Panc1 (cell line): ENCODE data around the gene GPRIN3. TPM values are rescaled to one million over a fixed set of nuclear protein-coding genes. Genes with fewer than 3 reads are reported as not detected.

Source experiments
- ATAC-seq: fragments of 200-7000 bp; cut with Tn5 transposase; 2 replicates; pipeline ENCODE4 v1.9.1; 2020; ENCODE audit warnings: mild to moderate bottlenecking, moderate library complexity
- BruUV-seq: library from RNA; stranded (reverse); fragments of 400-500 nt; replicated peaks from 2 replicates; lab custom pipeline; 2021; lab: Mats Ljungman, UMichigan
- CTCF ChIA-PET: fragments of 300-600 bp; sonication (Branson Sonifier 250); formaldehyde crosslinking; loops from one replicate; lab custom pipeline; 2022; ENCODE audit warnings: antibody characterized with exemption; lab: Charles Lee
- POLR2A ChIA-PET: fragments of 300-600 bp; sonication (Branson Sonifier 250); formaldehyde crosslinking; loops from one replicate; lab custom pipeline; 2022; ENCODE audit warnings: antibody characterized with exemption; lab: Charles Lee
- DNase-seq: peaks from one replicate; pipeline ENCODE4 v3.0.0-alpha.2; 2010; ENCODE audit warnings: low read depth, low spot score
- H3K27ac ChIP-seq: 2 replicates; pipeline ENCODE4 v1.5.1; 2011; ENCODE audit warnings: mild to moderate bottlenecking, low read length, inconsistent platforms
- H3K27me3 ChIP-seq: fragments of 200-500 bp; sonication (Bioruptor generic); 2 replicates; pipeline ENCODE4 v1.6.0; 2014; ENCODE audit warnings: low read length, inconsistent platforms; ENCODE audit not compliant: control insufficient read depth, insufficient read depth
- H3K36me3 ChIP-seq: fragments of 200-500 bp; sonication (Bioruptor generic); 2 replicates; pipeline ENCODE4 v1.5.1; 2014; ENCODE audit warnings: inconsistent platforms, mild to moderate bottlenecking, low read length, moderate library complexity; ENCODE audit not compliant: control insufficient read depth, insufficient read depth
- H3K4me1 ChIP-seq: 2 replicates; pipeline ENCODE4 v1.5.1; 2011; ENCODE audit warnings: inconsistent platforms, mild to moderate bottlenecking, low read length, moderate library complexity; ENCODE audit not compliant: control insufficient read depth, insufficient read depth
- H3K4me3 ChIP-seq, 2 experiments: 2 replicates each; pipeline ENCODE4 v1.5.1; 2011 to 2012; ENCODE audit warnings: low read depth in 2 of 2, low read length in 2 of 2, mild to moderate bottlenecking in 2 of 2, inconsistent platforms in 1 of 2, moderate library complexity in 1 of 2
- H3K9me3 ChIP-seq: fragments of 200-500 bp; sonication (Bioruptor generic); 2 replicates; pipeline ENCODE4 v1.5.1; 2014; ENCODE audit warnings: low read depth, mild to moderate bottlenecking, inconsistent platforms, low read length, moderate library complexity; ENCODE audit not compliant: control insufficient read depth, insufficient read depth
- CTCF ChIP-seq: fragments of 450-650 bp; IDR thresholded peaks from 2 replicates; pipeline ENCODE4 v1.5.1; 2017; ENCODE audit warnings: mild to moderate bottlenecking
- POLR2AphosphoS5 ChIP-seq: IDR thresholded peaks from 2 replicates; pipeline ENCODE4 v1.6.1; 2012; ENCODE audit warnings: mild to moderate bottlenecking, low read depth, low read length, moderate library complexity
- REST ChIP-seq, 2 experiments: IDR thresholded peaks; 2 replicates each; pipeline ENCODE4 v1.6.1; 2011 to 2012; ENCODE audit warnings: low read depth in 2 of 2, control low read depth in 1 of 2, low read length in 1 of 2, mild to moderate bottlenecking in 1 of 2, moderate library complexity in 1 of 2; ENCODE audit not compliant: insufficient read depth in 1 of 2
- SIN3A ChIP-seq: IDR thresholded peaks from 2 replicates; pipeline ENCODE4 v1.6.1; 2012; ENCODE audit warnings: low read depth, mild to moderate bottlenecking, low read length, moderate library complexity, borderline replicate concordance; ENCODE audit not compliant: insufficient read depth
- TCF7L2 ChIP-seq: IDR thresholded peaks from 2 replicates; pipeline ENCODE4 v1.6.1; 2011; ENCODE audit warnings: mild to moderate bottlenecking, low read depth, low read length, inconsistent platforms
- in situ Hi-C: cut with HindIII; loops from 2 replicates; pipeline ENCODE4 v1.10.0; 2016; ENCODE audit warnings: low sequenced_read_pairs, low pct_unique_long_range_greater_than_20kb
- intact Hi-C: fragments of 100-400 bp; cut with micrococcal nuclease; formaldehyde crosslinking; loops from one replicate; pipeline ENCODE4 v1.10.0; 2022; ENCODE audit not compliant: unreplicated experiment
- total RNA-seq: library from RNA; stranded (reverse); gene quantifications from one replicate; pipeline ENCODE4 v1.2.1, GENCODE V29; 2021; ENCODE audit not compliant: unreplicated experiment

The GPRIN3 gene
- total RNA-seq, 1 experiment from 2014 or later, result 0.03 TPM

DNA sequence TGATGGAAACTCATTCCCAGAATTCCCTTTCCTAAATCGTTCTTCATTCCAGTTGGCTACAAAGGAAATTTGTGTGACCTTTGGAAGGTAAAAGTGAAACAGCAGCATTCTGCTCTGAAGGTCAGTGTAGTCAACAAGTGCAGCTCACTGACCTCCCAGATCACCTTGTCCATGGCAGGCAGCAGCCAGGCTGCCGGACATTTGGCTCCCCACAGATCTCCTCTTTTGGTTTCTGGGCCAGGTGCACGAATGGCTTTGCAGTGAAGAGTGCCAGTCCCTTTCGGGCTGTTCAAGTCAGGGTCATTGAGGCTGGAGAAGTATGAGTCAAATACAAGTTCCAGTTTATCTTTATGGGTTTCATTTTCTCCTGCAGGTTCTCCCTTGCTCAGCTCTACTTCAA, 14.3 kb downstream of the GPRIN3 start:
- BruUV-seq, result no TSS peak
- H3K36me3 ChIP-seq, result no peaks in the 10 kb centered on the region
- no peaks in the 10 kb centered on the region for H3K27me3 ChIP-seq
- intact Hi-C loops (no loop called here), in situ Hi-C loops (no loop called here)
- no peak for ATAC-seq
- ChIA-PET POLR2A (no interaction called here), CTCF (no interaction called here)
- no peak overlapping the region for H3K27ac ChIP-seq
- no peak for DNase-seq
- H3K9me3 ChIP-seq, result no peaks in the 10 kb centered on the region
- no peak for TF ChIP-seq SIN3A
- TF ChIP-seq TCF7L2, result no peak
- TF ChIP-seq CTCF, result no peak
- TF ChIP-seq POLR2AphosphoS5, result no peak
- TF ChIP-seq REST (IDR thresholded peaks at IDR 0.05; ENCODE audit: insufficient read depth in 1 of 2, low read depth in 2 of 2, low read length in 1 of 2), result no peak
- H3K4me3 ChIP-seq, result no peak overlapping the region
- no peaks in the 10 kb centered on the region for H3K4me1 ChIP-seq

- no peaks in the 10 kb centered on the region for H3K9me3 ChIP-seq
- H3K4me1 ChIP-seq, result no peaks in the 10 kb centered on the region
- no peaks in the 10 kb centered on the region for H3K36me3 ChIP-seq
- intact Hi-C loops (no loop called here), in situ Hi-C loops (no loop called here)
- ChIA-PET POLR2A (no interaction called here), CTCF (no interaction called here)
- H3K4me3 ChIP-seq, result no peak overlapping the region
- no peak for DNase-seq
- no peaks in the 10 kb centered on the region for H3K27me3 ChIP-seq
- no peak for TF ChIP-seq REST (IDR thresholded peaks at IDR 0.05; ENCODE audit: insufficient read depth in 1 of 2, low read depth in 2 of 2, low read length in 1 of 2)
- no peak for TF ChIP-seq SIN3A
- TF ChIP-seq CTCF, result no peak
- ATAC-seq, result no peak
- BruUV-seq, result no TSS peak
- H3K27ac ChIP-seq, result no peak overlapping the region
Observed at GRCh38 chr4:89290727-89291516, 16.7 kb downstream of the GPRIN3 start.
